ENCODE data around the gene STARD9. TPM values are rescaled to one million over a fixed set of nuclear protein-coding genes. Genes with fewer than 3 reads are reported as not detected.

STARD9 gene
- total RNA-seq, 1 experiment from 2014 or later = 5.0 TPM

DNA sequence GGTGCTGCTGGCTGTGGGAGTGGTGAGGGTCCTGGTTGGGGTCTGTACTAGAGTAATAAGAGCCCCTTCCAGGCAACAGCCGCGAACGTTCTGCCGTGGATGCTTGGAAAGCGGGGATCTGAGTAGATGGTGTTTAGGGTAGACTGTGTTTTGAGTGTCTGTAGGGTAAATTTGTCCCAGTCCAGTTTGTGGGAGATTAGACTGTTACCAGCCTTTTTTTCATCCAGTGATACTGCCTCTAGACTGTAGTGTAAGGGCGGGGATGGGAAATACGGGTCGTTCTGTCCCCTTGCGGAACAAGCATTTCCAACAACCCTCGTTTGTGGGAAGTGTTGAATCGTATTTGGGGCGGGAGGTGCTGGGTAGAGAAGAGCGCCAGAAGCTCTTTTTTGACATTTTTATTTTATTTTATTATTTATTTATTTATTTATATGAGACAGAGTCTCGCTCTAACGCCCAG is 26.3 kb upstream of the STARD9 start:
- H3K4me3 ChIP-seq (replicated peaks in 1 of 2; ENCODE audit: low read depth in 1 of 2, low read length in 2 of 2) = peak overlapping the region; percentile 77 to 99
- peak overlapping the region; percentile 92 for H3K4me2 ChIP-seq (ENCODE audit: low read length)
- ChIA-PET CTCF (interaction anchor here (0.6 kb wide), 1 partner anchor 82 kb away, joined by 3 read pairs; no protein-coding TSS in a partner anchor), POLR2A (no interaction called here), RAD21 (ENCODE audit: low non-redundant PET in 1 of 2, low total read pairs in 2 of 2, uncharacterized antibody in 2 of 2, unreplicated experiment in 2 of 2) (no interaction called here)
- TSS peak; percentile 70 for BruUV-seq (replicated peaks)
- H3K9me3 ChIP-seq (ENCODE audit: control insufficient read depth in 1 of 2, insufficient read depth in 1 of 2, low read depth in 1 of 2, low read length in 2 of 2) = no peaks in the 10 kb centered on the region
- H3K9ac ChIP-seq (ENCODE audit: low read length) = peak overlapping the region; percentile 99
- H3K9me2 ChIP-seq (ENCODE audit: insufficient read depth) = no peaks in the 10 kb centered on the region
- H3K27ac ChIP-seq (ENCODE audit: low read depth, low read length) = peak overlapping the region; percentile 83
- intact Hi-C loops (cut with micrococcal nuclease) = no loop called here
- H2AFZ ChIP-seq (ENCODE audit: low read depth, low read length, poor library complexity, severe bottlenecking) = peak overlapping the region; percentile 23
- peaks cover 2 to 3% of the 10 kb centered on the region in 2 experiments; a peak in 2 of 4 replicates for H3K36me3 ChIP-seq (ENCODE audit: control insufficient read depth in 1 of 2, insufficient read depth in 2 of 2, low read length in 2 of 2)
- TF ChIP-seq, protein P1, sequence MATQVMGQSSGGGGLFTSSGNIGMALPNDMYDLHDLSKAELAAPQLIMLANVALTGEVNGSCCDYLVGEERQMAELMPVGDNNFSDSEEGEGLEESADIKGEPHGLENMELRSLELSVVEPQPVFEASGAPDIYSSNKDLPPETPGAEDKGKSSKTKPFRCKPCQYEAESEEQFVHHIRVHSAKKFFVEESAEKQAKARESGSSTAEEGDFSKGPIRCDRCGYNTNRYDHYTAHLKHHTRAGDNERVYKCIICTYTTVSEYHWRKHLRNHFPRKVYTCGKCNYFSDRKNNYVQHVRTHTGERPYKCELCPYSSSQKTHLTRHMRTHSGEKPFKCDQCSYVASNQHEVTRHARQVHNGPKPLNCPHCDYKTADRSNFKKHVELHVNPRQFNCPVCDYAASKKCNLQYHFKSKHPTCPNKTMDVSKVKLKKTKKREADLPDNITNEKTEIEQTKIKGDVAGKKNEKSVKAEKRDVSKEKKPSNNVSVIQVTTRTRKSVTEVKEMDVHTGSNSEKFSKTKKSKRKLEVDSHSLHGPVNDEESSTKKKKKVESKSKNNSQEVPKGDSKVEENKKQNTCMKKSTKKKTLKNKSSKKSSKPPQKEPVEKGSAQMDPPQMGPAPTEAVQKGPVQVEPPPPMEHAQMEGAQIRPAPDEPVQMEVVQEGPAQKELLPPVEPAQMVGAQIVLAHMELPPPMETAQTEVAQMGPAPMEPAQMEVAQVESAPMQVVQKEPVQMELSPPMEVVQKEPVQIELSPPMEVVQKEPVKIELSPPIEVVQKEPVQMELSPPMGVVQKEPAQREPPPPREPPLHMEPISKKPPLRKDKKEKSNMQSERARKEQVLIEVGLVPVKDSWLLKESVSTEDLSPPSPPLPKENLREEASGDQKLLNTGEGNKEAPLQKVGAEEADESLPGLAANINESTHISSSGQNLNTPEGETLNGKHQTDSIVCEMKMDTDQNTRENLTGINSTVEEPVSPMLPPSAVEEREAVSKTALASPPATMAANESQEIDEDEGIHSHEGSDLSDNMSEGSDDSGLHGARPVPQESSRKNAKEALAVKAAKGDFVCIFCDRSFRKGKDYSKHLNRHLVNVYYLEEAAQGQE (IDR thresholded peaks at IDR 0.05; ENCODE audit: low read depth) = no peak
- TF ChIP-seq ATF3 (IDR thresholded peaks at IDR 0.05) = no peak
- DNase-seq (ENCODE audit: low read depth, low spot score) (no peak), ATAC-seq (peak; percentile 57)
- H3K4me1 ChIP-seq (ENCODE audit: control insufficient read depth in 1 of 2, insufficient read depth in 2 of 2, low read length in 2 of 2) = peaks cover 9 to 17% of the 10 kb centered on the region in 2 experiments
- H3K79me2 ChIP-seq (ENCODE audit: insufficient read depth, low read length) = peaks cover 67% of the 10 kb centered on the region
- peaks cover 6% of the 10 kb centered on the region; the same call in 1 of the 2 replicates for H4K20me1 ChIP-seq (ENCODE audit: insufficient read depth)
- no peaks in the 10 kb centered on the region for H3K27me3 ChIP-seq (ENCODE audit: insufficient read depth, low read length)

DNA sequence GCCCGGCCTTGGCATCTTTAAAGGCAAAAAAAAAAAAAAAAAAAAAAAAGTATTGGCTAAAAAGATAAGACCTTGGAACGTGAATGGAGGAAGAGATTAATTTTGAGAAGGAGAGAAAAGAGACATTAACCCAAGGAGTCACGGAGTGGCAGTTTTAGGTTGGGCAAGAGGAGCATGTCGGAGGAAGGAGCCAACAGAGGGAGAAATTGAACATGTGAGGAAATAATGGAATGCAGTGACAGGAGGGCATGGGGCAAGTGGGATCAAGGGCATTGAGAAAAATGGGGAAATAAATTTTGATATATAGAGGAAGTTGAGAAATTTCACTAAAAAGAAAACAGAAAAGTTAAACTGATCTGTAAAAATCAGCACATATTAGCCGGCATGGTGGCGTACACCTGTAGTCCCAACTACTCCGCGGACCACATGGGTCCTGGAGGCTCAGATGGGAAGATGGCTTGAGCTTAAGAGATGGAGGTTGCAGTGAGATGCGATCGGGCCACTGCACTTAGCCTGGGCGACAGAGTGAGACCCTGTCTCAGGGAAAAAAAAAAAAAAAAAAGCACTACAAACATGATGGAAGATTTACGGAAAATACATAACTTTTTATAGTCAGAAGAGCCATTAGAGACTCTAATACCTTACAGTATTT is 25.5 kb upstream of the STARD9 start:
- Histone ChIP-seq H3K79me2 (ENCODE audit: insufficient read depth, low read length) (peaks cover 74% of the 10 kb centered on the region), H4K20me1 (ENCODE audit: insufficient read depth) (peaks cover 6% of the 10 kb centered on the region; the same call in 1 of the 2 replicates), H2AFZ (ENCODE audit: low read depth, low read length, poor library complexity, severe bottlenecking) (no peak overlapping the region), H3K4me2 (ENCODE audit: low read length) (peak overlapping the region; percentile 92), H3K9me2 (ENCODE audit: insufficient read depth) (no peaks in the 10 kb centered on the region), H3K27ac (ENCODE audit: low read depth, low read length) (0 out of 2 replicates have a peak overlapping the region, but pooled peaks have one; percentile 5), H3K27me3 (ENCODE audit: insufficient read depth, low read length) (no peaks in the 10 kb centered on the region), H3K4me3 (replicated peaks in 1 of 2; ENCODE audit: low read depth in 1 of 2, low read length in 2 of 2) (peak overlapping the region; percentile 77 to 99), H3K9me3 (ENCODE audit: control insufficient read depth in 1 of 2, insufficient read depth in 1 of 2, low read depth in 1 of 2, low read length in 2 of 2) (no peaks in the 10 kb centered on the region), H3K36me3 (ENCODE audit: control insufficient read depth in 1 of 2, insufficient read depth in 2 of 2, low read length in 2 of 2) (peaks cover 0 to 2% of the 10 kb centered on the region in 2 experiments; a peak in 1 of 4 replicates), H3K9ac (ENCODE audit: low read length) (peak overlapping the region; percentile 99), H3K4me1 (ENCODE audit: control insufficient read depth in 1 of 2, insufficient read depth in 2 of 2, low read length in 2 of 2) (peaks cover 9 to 17% of the 10 kb centered on the region in 2 experiments)
- POLR2A ChIA-PET = no interaction called here
- DNase-seq (ENCODE audit: low read depth, low spot score) = no peak
- ATAC-seq = no peak
- intact Hi-C loops (cut with micrococcal nuclease) = no loop called here
- CTCF ChIA-PET = interaction anchor here (0.6 kb wide), 1 partner anchor 83 kb away, joined by 3 read pairs; no protein-coding TSS in a partner anchor
- no TSS peak for BruUV-seq (replicated peaks)
- RAD21 ChIA-PET (ENCODE audit: low non-redundant PET in 1 of 2, low total read pairs in 2 of 2, uncharacterized antibody in 2 of 2, unreplicated experiment in 2 of 2) = no interaction called here
- no peak for TF ChIP-seq ELF1 (IDR thresholded peaks at IDR 0.05; ENCODE audit: borderline replicate concordance, low read depth)
- no peak for TF ChIP-seq SIN3A (IDR thresholded peaks at IDR 0.05; ENCODE audit: low read depth)
- no peak for TF ChIP-seq FOSL1 (IDR thresholded peaks at IDR 0.05; ENCODE audit: low read depth)
- TF ChIP-seq POLR2AphosphoS5 (IDR thresholded peaks at IDR 0.05; ENCODE audit: low read depth, low read length) = no peak
- TF ChIP-seq CBX3 (IDR thresholded peaks at IDR 0.05; ENCODE audit: low read depth) = no peak
- no peak for TF ChIP-seq EZH2phosphoT487 (IDR thresholded peaks at IDR 0.05; ENCODE audit: borderline replicate concordance)
- TF ChIP-seq, protein P2, sequence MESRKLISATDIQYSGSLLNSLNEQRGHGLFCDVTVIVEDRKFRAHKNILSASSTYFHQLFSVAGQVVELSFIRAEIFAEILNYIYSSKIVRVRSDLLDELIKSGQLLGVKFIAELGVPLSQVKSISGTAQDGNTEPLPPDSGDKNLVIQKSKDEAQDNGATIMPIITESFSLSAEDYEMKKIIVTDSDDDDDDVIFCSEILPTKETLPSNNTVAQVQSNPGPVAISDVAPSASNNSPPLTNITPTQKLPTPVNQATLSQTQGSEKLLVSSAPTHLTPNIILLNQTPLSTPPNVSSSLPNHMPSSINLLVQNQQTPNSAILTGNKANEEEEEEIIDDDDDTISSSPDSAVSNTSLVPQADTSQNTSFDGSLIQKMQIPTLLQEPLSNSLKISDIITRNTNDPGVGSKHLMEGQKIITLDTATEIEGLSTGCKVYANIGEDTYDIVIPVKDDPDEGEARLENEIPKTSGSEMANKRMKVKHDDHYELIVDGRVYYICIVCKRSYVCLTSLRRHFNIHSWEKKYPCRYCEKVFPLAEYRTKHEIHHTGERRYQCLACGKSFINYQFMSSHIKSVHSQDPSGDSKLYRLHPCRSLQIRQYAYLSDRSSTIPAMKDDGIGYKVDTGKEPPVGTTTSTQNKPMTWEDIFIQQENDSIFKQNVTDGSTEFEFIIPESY (IDR thresholded peaks at IDR 0.05; ENCODE audit: extremely low read depth, insufficient replicate concordance, low read length) = no peak
- no peak for TF ChIP-seq ZNF274 (IDR thresholded peaks at IDR 0.05; ENCODE audit: low read depth, low read length)
- TF ChIP-seq EGR1 (IDR thresholded peaks at IDR 0.05; ENCODE audit: low read depth) = no peak
- no peak for TF ChIP-seq POLR2A (IDR thresholded peaks at IDR 0.05; ENCODE audit: borderline replicate concordance, extremely low read depth, insufficient read depth, insufficient read length)
